Parathyroid adenoma (tissue), 2 donors: ENCODE results near the gene OLAH.

Experiments
- H2AFZ ChIP-seq: fragments of 300-600 bp; sonication (generic); one replicate; pipeline ENCODE4 v1.7.0; 2017; ENCODE audit warnings: antibody characterized with exemption, mild to moderate bottlenecking
- H3K27ac ChIP-seq: fragments of 300-600 bp; sonication (generic); one replicate; pipeline ENCODE4 v1.7.0; 2017
- H3K27me3 ChIP-seq: fragments of 300-600 bp; sonication (generic); one replicate; pipeline ENCODE4 v1.7.0; 2017; ENCODE audit warnings: low read length; ENCODE audit not compliant: control insufficient read depth, insufficient read depth
- H3K36me3 ChIP-seq: fragments of 300-600 bp; sonication (generic); one replicate; pipeline ENCODE4 v1.7.0; 2017; ENCODE audit warnings: low read length; ENCODE audit not compliant: control insufficient read depth, insufficient read depth
- H3K4me1 ChIP-seq: fragments of 300-600 bp; sonication (generic); one replicate; pipeline ENCODE4 v1.7.0; 2017; ENCODE audit warnings: control low read depth
- H3K4me2 ChIP-seq: fragments of 300-600 bp; sonication (generic); one replicate; pipeline ENCODE4 v1.7.0; 2017; ENCODE audit warnings: low read length
- H3K4me3 ChIP-seq: fragments of 300-600 bp; sonication (generic); one replicate; pipeline ENCODE4 v1.7.0; 2017; ENCODE audit warnings: low read depth, low read length
- H3K79me2 ChIP-seq: fragments of 300-600 bp; sonication (generic); one replicate; pipeline ENCODE4 v1.7.0; 2017; ENCODE audit warnings: control low read depth
- H3K9ac ChIP-seq: fragments of 300-600 bp; sonication (generic); one replicate; pipeline ENCODE4 v1.7.0; 2017; ENCODE audit warnings: mild to moderate bottlenecking
- H3K9me3 ChIP-seq: fragments of 300-600 bp; sonication (generic); one replicate; pipeline ENCODE4 v1.7.0; 2017; ENCODE audit warnings: low read length; ENCODE audit not compliant: control insufficient read depth
- TF ChIP-seq, protein P1 (sequence below): fragments of 300-600 bp; sonication (generic); IDR thresholded peaks from one replicate; pipeline ENCODE4 v1.7.0; 2017; ENCODE audit warnings: antibody characterized with exemption, mild to moderate bottlenecking
- donor health status: primary hyperparathyroidism.

OLAH gene

GRCh38 chr10:15027741-15028140 lies 16.0 kb upstream of the OLAH start:
- no peak overlapping the region for H3K9ac ChIP-seq
- no peak overlapping the region for H3K4me3 ChIP-seq
- no peak overlapping the region for H3K27ac ChIP-seq
- no peak overlapping the region for H3K4me2 ChIP-seq
- H3K79me2 ChIP-seq, result no peaks in the 10 kb centered on the region
- H3K4me1 ChIP-seq, result no peaks in the 10 kb centered on the region
- no peaks in the 10 kb centered on the region for H3K27me3 ChIP-seq
- no peak overlapping the region for H2AFZ ChIP-seq
- no peaks in the 10 kb centered on the region for H3K36me3 ChIP-seq
- no peaks in the 10 kb centered on the region for H3K9me3 ChIP-seq
- TF ChIP-seq, protein P1, sequence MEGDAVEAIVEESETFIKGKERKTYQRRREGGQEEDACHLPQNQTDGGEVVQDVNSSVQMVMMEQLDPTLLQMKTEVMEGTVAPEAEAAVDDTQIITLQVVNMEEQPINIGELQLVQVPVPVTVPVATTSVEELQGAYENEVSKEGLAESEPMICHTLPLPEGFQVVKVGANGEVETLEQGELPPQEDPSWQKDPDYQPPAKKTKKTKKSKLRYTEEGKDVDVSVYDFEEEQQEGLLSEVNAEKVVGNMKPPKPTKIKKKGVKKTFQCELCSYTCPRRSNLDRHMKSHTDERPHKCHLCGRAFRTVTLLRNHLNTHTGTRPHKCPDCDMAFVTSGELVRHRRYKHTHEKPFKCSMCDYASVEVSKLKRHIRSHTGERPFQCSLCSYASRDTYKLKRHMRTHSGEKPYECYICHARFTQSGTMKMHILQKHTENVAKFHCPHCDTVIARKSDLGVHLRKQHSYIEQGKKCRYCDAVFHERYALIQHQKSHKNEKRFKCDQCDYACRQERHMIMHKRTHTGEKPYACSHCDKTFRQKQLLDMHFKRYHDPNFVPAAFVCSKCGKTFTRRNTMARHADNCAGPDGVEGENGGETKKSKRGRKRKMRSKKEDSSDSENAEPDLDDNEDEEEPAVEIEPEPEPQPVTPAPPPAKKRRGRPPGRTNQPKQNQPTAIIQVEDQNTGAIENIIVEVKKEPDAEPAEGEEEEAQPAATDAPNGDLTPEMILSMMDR, result no peak

- Histone ChIP-seq H3K9ac (no peak overlapping the region), H2AFZ (no peak overlapping the region), H3K27me3 (no peaks in the 10 kb centered on the region), H3K4me1 (no peaks in the 10 kb centered on the region), H3K9me3 (no peaks in the 10 kb centered on the region), H3K27ac (no peak overlapping the region), H3K4me3 (no peak overlapping the region), H3K36me3 (no peaks in the 10 kb centered on the region), H3K4me2 (no peak overlapping the region), H3K79me2 (no peaks in the 10 kb centered on the region)
- TF ChIP-seq, protein P1, result no peak
Measured at GRCh38 chr10:15035385-15036301, 8.1 kb upstream of the OLAH start.

DNA sequence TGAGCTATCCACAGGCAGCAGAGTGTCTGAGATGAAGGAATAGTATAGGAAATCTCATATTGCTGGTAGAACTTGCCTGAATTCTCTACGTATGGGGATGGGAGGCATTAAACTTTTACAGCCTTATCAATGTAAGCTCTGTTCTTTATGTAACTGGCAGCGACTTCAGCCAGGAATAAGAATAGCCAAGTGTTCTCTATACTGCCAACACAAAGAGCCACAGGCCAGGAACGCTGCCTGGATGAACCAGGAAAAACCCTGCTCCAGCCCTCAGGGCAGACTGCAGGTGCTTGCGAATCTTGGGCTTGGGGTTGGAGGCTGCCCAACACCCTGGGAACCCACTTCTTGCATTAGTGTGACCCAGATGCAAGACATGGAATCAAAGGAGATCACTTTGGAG lies 6.1 kb upstream of the OLAH start:
- Histone ChIP-seq H3K36me3 (no peaks in the 10 kb centered on the region), H3K27ac (no peak overlapping the region), H3K9ac (no peak overlapping the region), H2AFZ (no peak overlapping the region), H3K4me3 (no peak overlapping the region), H3K9me3 (no peaks in the 10 kb centered on the region), H3K4me2 (no peak overlapping the region), H3K4me1 (no peaks in the 10 kb centered on the region), H3K27me3 (no peaks in the 10 kb centered on the region), H3K79me2 (no peaks in the 10 kb centered on the region)
- TF ChIP-seq, protein P1, result no peak

DNA sequence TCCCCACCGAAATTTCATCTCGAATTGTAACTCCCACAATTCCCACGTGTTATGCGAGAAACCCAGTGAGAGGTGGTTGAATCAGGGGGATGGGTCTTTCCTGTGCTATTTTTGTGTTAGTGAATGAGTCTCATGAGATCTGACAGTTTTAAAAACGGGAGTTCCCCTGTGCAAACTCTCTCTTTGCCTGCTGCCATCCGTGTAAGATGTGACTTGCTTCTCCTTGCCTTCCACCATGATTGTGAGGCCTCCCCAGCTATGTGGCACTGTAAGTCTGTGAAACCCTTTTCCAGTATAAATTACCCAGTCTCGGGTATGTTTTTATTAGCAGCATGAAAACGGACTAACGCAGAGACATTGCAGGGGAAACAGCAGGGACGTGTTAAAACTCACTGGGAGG lies 5.3 kb upstream of the OLAH start:
- H3K4me1 ChIP-seq, result no peaks in the 10 kb centered on the region
- no peak overlapping the region for H2AFZ ChIP-seq
- no peak overlapping the region for H3K27ac ChIP-seq
- no peaks in the 10 kb centered on the region for H3K79me2 ChIP-seq
- no peak overlapping the region for H3K9ac ChIP-seq
- TF ChIP-seq, protein P1, result no peak
- H3K27me3 ChIP-seq, result no peaks in the 10 kb centered on the region
- H3K36me3 ChIP-seq, result no peaks in the 10 kb centered on the region
- H3K4me2 ChIP-seq, result no peak overlapping the region
- H3K4me3 ChIP-seq, result no peak overlapping the region
- no peaks in the 10 kb centered on the region for H3K9me3 ChIP-seq

DNA sequence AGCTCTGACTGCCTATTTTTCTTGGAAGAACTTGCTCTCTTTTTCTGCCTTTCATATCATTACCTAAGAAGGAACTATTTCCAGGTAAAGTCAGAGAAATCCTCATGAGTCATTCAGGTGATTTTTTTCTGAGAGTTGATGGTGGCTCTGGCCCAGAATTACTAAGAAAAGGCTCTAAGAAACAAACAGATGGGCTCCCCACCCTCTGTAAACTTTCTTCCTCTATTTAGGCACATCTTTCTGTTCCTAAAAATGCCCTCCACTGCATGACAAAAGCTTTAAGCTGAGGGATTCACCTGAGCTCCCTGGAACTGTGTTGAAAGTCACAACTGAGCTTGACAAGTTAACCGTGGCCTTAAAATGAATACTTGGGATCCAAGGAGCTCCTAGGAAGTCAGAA lies 1.6 kb downstream of the OLAH start:
- no peak overlapping the region for H3K4me3 ChIP-seq
- no peaks in the 10 kb centered on the region for H3K27me3 ChIP-seq
- H3K9ac ChIP-seq, result no peak overlapping the region
- H3K4me1 ChIP-seq, result no peaks in the 10 kb centered on the region
- H3K27ac ChIP-seq, result no peak overlapping the region
- TF ChIP-seq, protein P1, result no peak
- H2AFZ ChIP-seq, result no peak overlapping the region
- no peaks in the 10 kb centered on the region for H3K9me3 ChIP-seq
- H3K4me2 ChIP-seq, result no peak overlapping the region
- no peaks in the 10 kb centered on the region for H3K36me3 ChIP-seq
- H3K79me2 ChIP-seq, result no peaks in the 10 kb centered on the region
